Neuronal stem cell (in vitro differentiated cells): Measurements from ENCODE around the gene SPDEF.

Experiments
- DNase-seq: peaks from one replicate; pipeline ENCODE4 v3.0.0-alpha.2; 2013; ENCODE audit warnings: low spot score
- H2AFZ ChIP-seq: one replicate; pipeline ENCODE4 v1.6.1; 2013; ENCODE audit warnings: mild to moderate bottlenecking, low read length, inconsistent platforms
- H2AK5ac ChIP-seq: 2 replicates; pipeline ENCODE4 v1.6.1; 2013; ENCODE audit warnings: low read depth, mild to moderate bottlenecking, inconsistent platforms, low read length, moderate library complexity, mixed read lengths
- H2BK120ac ChIP-seq: 2 replicates; pipeline ENCODE4 v1.6.1; 2013; ENCODE audit warnings: low read depth, mild to moderate bottlenecking, inconsistent platforms, low read length, moderate library complexity, mixed read lengths
- H2BK12ac ChIP-seq: one replicate; pipeline ENCODE4 v1.6.1; 2013; ENCODE audit warnings: low read length, inconsistent platforms
- H2BK15ac ChIP-seq: 2 replicates; pipeline ENCODE4 v1.6.1; 2013; ENCODE audit warnings: mild to moderate bottlenecking, low read length, inconsistent platforms, mixed read lengths
- H2BK5ac ChIP-seq: one replicate; pipeline ENCODE4 v1.6.1; 2013; ENCODE audit warnings: inconsistent platforms, mild to moderate bottlenecking, low read length, moderate library complexity
- H3K14ac ChIP-seq: one replicate; pipeline ENCODE4 v1.6.1; 2013; ENCODE audit warnings: low read length, inconsistent platforms
- H3K18ac ChIP-seq: 2 replicates; pipeline ENCODE4 v1.6.1; 2013; ENCODE audit warnings: low read length, inconsistent platforms
- H3K23ac ChIP-seq: 2 replicates; pipeline ENCODE4 v1.6.1; 2013; ENCODE audit warnings: low read depth, mild to moderate bottlenecking, mixed read lengths, low read length, inconsistent platforms; ENCODE audit not compliant: poor library complexity
- H3K27ac ChIP-seq: replicated peaks from 3 replicates; pipeline ENCODE4 v1.5.1; 2013; ENCODE audit warnings: low read length, inconsistent platforms
- H3K27me3 ChIP-seq, 3 experiments: 2 replicates each; pipeline ENCODE4 v1.6.1; 2013; ENCODE audit warnings: low read length in 3 of 3, mild to moderate bottlenecking in 2 of 3, inconsistent platforms in 1 of 3, low read depth in 1 of 3, mixed read lengths in 1 of 3, moderate library complexity in 1 of 3; ENCODE audit not compliant: control insufficient read depth in 3 of 3, insufficient read depth in 3 of 3
- H3K36me3 ChIP-seq, 2 donors: replicated peaks in 1 of 2; 2 replicates each; pipeline ENCODE4 v1.6.1; 2013; ENCODE audit warnings: low read length in 2 of 2; ENCODE audit not compliant: control insufficient read depth in 2 of 2, insufficient read depth in 2 of 2
- H3K4ac ChIP-seq: 2 replicates; pipeline ENCODE4 v1.6.1; 2013; ENCODE audit warnings: inconsistent platforms, mild to moderate bottlenecking, low read length, moderate library complexity
- H3K4me1 ChIP-seq, 2 donors: 1 replicate in 1 of 2; 2 replicates in 1 of 2; pipeline ENCODE4 v1.6.1; 2013; ENCODE audit warnings: low read length in 2 of 2, low read depth in 1 of 2; ENCODE audit not compliant: control insufficient read depth in 2 of 2, insufficient read depth in 1 of 2
- H3K4me2 ChIP-seq: one replicate; pipeline ENCODE4 v1.6.1; 2013; ENCODE audit warnings: mild to moderate bottlenecking, low read length, inconsistent platforms; ENCODE audit not compliant: insufficient read depth, poor library complexity, severe bottlenecking
- H3K4me3 ChIP-seq, 2 donors: 2 replicates each; pipeline ENCODE4 v1.5.1; 2013; ENCODE audit warnings: low read length in 2 of 2, mild to moderate bottlenecking in 2 of 2, inconsistent platforms in 1 of 2, moderate library complexity in 1 of 2
- H3K79me1 ChIP-seq: one replicate; pipeline ENCODE4 v1.6.1; 2013; ENCODE audit warnings: low read depth, mild to moderate bottlenecking, inconsistent platforms, low read length, moderate library complexity
- H3K9ac ChIP-seq: one replicate; pipeline ENCODE4 v1.6.1; 2013; ENCODE audit warnings: mild to moderate bottlenecking, low read depth, low read length, inconsistent platforms; ENCODE audit not compliant: poor library complexity
- H3K9me3 ChIP-seq, 2 donors: replicated peaks in 1 of 2; 2 replicates each; pipeline versions ENCODE3 to v1.6.1; 2013; ENCODE audit warnings: low read length in 2 of 2, mild to moderate bottlenecking in 2 of 2, inconsistent platforms in 1 of 2, low read depth in 1 of 2, mixed read lengths in 1 of 2, moderate library complexity in 1 of 2; ENCODE audit not compliant: control insufficient read depth in 2 of 2, insufficient read depth in 1 of 2
- H4K8ac ChIP-seq: one replicate; pipeline ENCODE4 v1.6.1; 2013; ENCODE audit warnings: low read depth, mild to moderate bottlenecking, inconsistent platforms, low read length, moderate library complexity
- H4K91ac ChIP-seq: one replicate; pipeline ENCODE4 v1.6.1; 2013; ENCODE audit warnings: low read length, low read depth, mild to moderate bottlenecking, inconsistent platforms; ENCODE audit not compliant: poor library complexity
- WGBS, 2 donors: extraction: QIAGEN DNeasy Blood & Tissue Kit; methylation state at CpG; one replicate each; pipeline ENCODE4 v1.1.7; 2013; ENCODE audit warnings: missing lambda C conversion rate in 2 of 2, mixed read lengths in 1 of 2; ENCODE audit not compliant: insufficient read length in 2 of 2, insufficient replicate concordance in 1 of 2; ENCODE audit errors: extremely low coverage in 2 of 2; 5-methylcytosine and 5-hydroxymethylcytosine counted together

SPDEF gene

DNA sequence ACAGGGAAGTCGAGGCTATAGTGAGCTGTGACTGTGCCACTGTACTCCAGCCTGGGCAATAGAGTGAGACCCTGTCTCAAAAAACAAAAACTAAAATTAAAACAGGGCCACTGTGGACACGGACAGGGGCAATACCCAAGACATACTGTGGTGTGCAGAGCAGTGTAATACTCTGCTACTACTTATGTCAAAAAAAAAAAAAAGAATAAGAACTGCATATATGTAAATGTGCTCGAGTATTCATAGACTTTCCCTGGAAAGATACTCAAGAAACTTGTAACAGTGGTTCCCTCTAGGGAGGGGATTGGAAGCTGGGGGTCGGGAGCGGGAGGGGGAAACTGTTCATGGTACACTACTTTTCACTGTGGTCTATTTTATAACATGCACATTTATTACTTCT, 15.9 kb downstream of the SPDEF start:
- H2AK5ac ChIP-seq = no peak overlapping the region
- no peak overlapping the region for H4K91ac ChIP-seq
- no peak overlapping the region for H2AFZ ChIP-seq
- peaks cover 2% of the 10 kb centered on the region for H3K79me1 ChIP-seq
- no peak overlapping the region for H3K9ac ChIP-seq
- H2BK15ac ChIP-seq = no peak overlapping the region
- peaks cover 0 to 3% of the 10 kb centered on the region in 2 donors for H3K4me1 ChIP-seq
- no peaks in the 10 kb centered on the region for H3K36me3 ChIP-seq
- H3K23ac ChIP-seq = no peak overlapping the region
- H3K27me3 ChIP-seq = peaks cover 0 to 72% (median 0%) of the 10 kb centered on the region in 3 experiments
- no peak overlapping the region for H3K4me3 ChIP-seq
- no peak overlapping the region for H3K4ac ChIP-seq
- H3K18ac ChIP-seq = no peak overlapping the region
- H2BK120ac ChIP-seq = no peak overlapping the region
- H3K9me3 ChIP-seq = no peaks in the 10 kb centered on the region
- H3K27ac ChIP-seq = no peak overlapping the region
- no CpG with 5 or more reads among the region's 5 CpGs for WGBS, 2 donors
- H2BK5ac ChIP-seq = no peak overlapping the region
- no peak for DNase-seq
- no peak overlapping the region for H4K8ac ChIP-seq
- no peak overlapping the region for H2BK12ac ChIP-seq
- no peak overlapping the region for H3K14ac ChIP-seq
- H3K4me2 ChIP-seq = no peak overlapping the region

DNA sequence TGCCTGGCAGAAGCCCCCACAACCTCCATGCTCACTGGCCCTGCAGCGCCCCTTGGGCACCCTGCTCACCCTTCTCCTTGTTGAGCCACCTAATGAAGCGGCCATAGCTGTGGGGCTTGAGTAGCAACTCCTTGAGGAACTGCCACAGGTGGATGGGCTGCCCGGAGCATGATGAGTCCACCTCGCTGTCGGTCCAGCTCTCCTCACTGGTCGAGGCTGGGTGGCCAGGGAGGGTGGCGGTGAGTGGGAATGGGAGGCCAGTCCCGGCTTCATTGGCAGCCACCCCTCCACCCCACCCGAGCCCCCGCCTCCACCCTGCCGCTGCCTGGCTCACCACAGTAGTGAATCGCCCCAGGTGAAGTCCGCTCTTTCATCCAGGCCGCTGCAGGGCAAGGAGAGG, 16.9 kb downstream of the SPDEF start:
- no CpG with 5 or more reads among the region's 14 CpGs for WGBS, 2 donors
- H3K9me3 ChIP-seq = no peaks in the 10 kb centered on the region

GRCh38 chr6:34538581-34538980, 17.5 kb downstream of the SPDEF start:
- H2AFZ ChIP-seq = no peak overlapping the region
- H3K9ac ChIP-seq = no peak overlapping the region
- no peaks in the 10 kb centered on the region for H3K4me1 ChIP-seq
- no peak overlapping the region for H2BK12ac ChIP-seq
- H3K4me2 ChIP-seq = no peak overlapping the region
- no peaks in the 10 kb centered on the region for H3K36me3 ChIP-seq
- DNase-seq = no peak
- H3K14ac ChIP-seq = no peak overlapping the region
- H3K9me3 ChIP-seq = no peaks in the 10 kb centered on the region
- H2BK15ac ChIP-seq = no peak overlapping the region
- no peak overlapping the region for H3K18ac ChIP-seq
- H4K91ac ChIP-seq = no peak overlapping the region
- no peak overlapping the region for H4K8ac ChIP-seq
- peaks cover 2% of the 10 kb centered on the region for H3K79me1 ChIP-seq
- no peak overlapping the region for H3K4me3 ChIP-seq
- no peak overlapping the region for H2BK120ac ChIP-seq
- no peak overlapping the region for H2BK5ac ChIP-seq
- H3K23ac ChIP-seq = no peak overlapping the region
- no peak overlapping the region for H3K27ac ChIP-seq
- no peak overlapping the region for H2AK5ac ChIP-seq
- WGBS, 2 donors = no CpG with 5 or more reads among the region's 6 CpGs
- H3K4ac ChIP-seq = no peak overlapping the region
- H3K27me3 ChIP-seq = peaks cover 0 to 72% (median 0%) of the 10 kb centered on the region in 3 experiments

More for the DNA sequence above, 16.9 kb downstream of the SPDEF start:
- H3K14ac ChIP-seq = no peak overlapping the region
- no peak overlapping the region for H2AK5ac ChIP-seq
- DNase-seq = no peak
- no peak overlapping the region for H3K23ac ChIP-seq
- no peak overlapping the region for H3K4me3 ChIP-seq
- peak overlapping the region; percentile 67 for H3K9ac ChIP-seq
- H2BK15ac ChIP-seq = no peak overlapping the region
- H2BK12ac ChIP-seq = peak overlapping the region; percentile 42
- no peak overlapping the region for H2BK120ac ChIP-seq
- H3K4me2 ChIP-seq = no peak overlapping the region
- peak overlapping the region; percentile 10 for H4K8ac ChIP-seq
- no peak overlapping the region for H2AFZ ChIP-seq
- peaks cover 2% of the 10 kb centered on the region for H3K79me1 ChIP-seq
- no peak overlapping the region for H3K4ac ChIP-seq
- H3K18ac ChIP-seq = no peak overlapping the region
- H2BK5ac ChIP-seq = no peak overlapping the region
- no peaks in the 10 kb centered on the region for H3K4me1 ChIP-seq
- no peak overlapping the region for H4K91ac ChIP-seq
- no peak overlapping the region for H3K27ac ChIP-seq
- H3K27me3 ChIP-seq = peaks cover 0 to 72% (median 0%) of the 10 kb centered on the region in 3 experiments
- H3K36me3 ChIP-seq = no peaks in the 10 kb centered on the region

- no peak overlapping the region for H2AK5ac ChIP-seq
- H3K9ac ChIP-seq = no peak overlapping the region
- H3K23ac ChIP-seq = no peak overlapping the region
- no peaks in the 10 kb centered on the region for H3K36me3 ChIP-seq
- peaks cover 0 to 75% (median 0%) of the 10 kb centered on the region in 3 experiments for H3K27me3 ChIP-seq
- H2BK120ac ChIP-seq = no peak overlapping the region
- H2BK15ac ChIP-seq = no peak overlapping the region
- no peaks in the 10 kb centered on the region for H3K9me3 ChIP-seq
- H3K4ac ChIP-seq = no peak overlapping the region
- H3K14ac ChIP-seq = no peak overlapping the region
- H3K4me2 ChIP-seq = no peak overlapping the region
- H3K4me3 ChIP-seq = no peak overlapping the region
- H4K91ac ChIP-seq = no peak overlapping the region
- no peak overlapping the region for H2BK12ac ChIP-seq
- H4K8ac ChIP-seq = no peak overlapping the region
- H2BK5ac ChIP-seq = no peak overlapping the region
- no CpG with 5 or more reads among the region's 19 CpGs for whole genome bisulfite sequencing, 2 donors
- H3K27ac ChIP-seq = no peak overlapping the region
- H3K18ac ChIP-seq = peak overlapping the region; percentile 23
- no peak for DNase-seq
- no peak overlapping the region for H2AFZ ChIP-seq
- H3K4me1 ChIP-seq = no peaks in the 10 kb centered on the region
- peaks cover 2% of the 10 kb centered on the region for H3K79me1 ChIP-seq
Observed at GRCh38 chr6:34537922-34538550, 18.1 kb downstream of the SPDEF start.
